A673 (cell line): Measurements from ENCODE around the gene CD8A. TPM values are rescaled to one million over a fixed set of nuclear protein-coding genes. Genes with fewer than 3 reads are reported as not detected.

ENCODE experiments used
- BruUV-seq: library from RNA; stranded (reverse); fragments of 400-500 nt; replicated peaks from 2 replicates; lab custom pipeline; 2021; lab: Mats Ljungman, UMichigan
- CTCF ChIA-PET: fragments of 300-600 bp; sonication (Branson Sonifier 250); formaldehyde crosslinking; loops from one replicate; lab custom pipeline; 2022; ENCODE audit warnings: antibody characterized with exemption; lab: Charles Lee
- POLR2A ChIA-PET: fragments of 300-600 bp; sonication (Branson Sonifier 250); formaldehyde crosslinking; loops from one replicate; lab custom pipeline; 2022; ENCODE audit warnings: antibody characterized with exemption; ENCODE audit not compliant: low non-redundant PET; lab: Charles Lee
- DNase-seq: peaks from one replicate; pipeline ENCODE4 v3.0.0-alpha.2; 2015; ENCODE audit warnings: low spot score
- H3K27ac ChIP-seq: fragments of 200-600 bp; sonication (generic); 2 replicates; pipeline ENCODE4 v1.5.1; 2016; ENCODE audit warnings: mixed run types, low read depth, mild to moderate bottlenecking, mixed read lengths, antibody characterized with exemption, low read length; ENCODE audit not compliant: poor library complexity, severe bottlenecking
- H3K27me3 ChIP-seq: fragments of 200-600 bp; sonication (generic); replicated peaks from 2 replicates; pipeline ENCODE4 v1.6.1; 2017; ENCODE audit warnings: mixed run types, low read depth, mild to moderate bottlenecking, mixed read lengths, antibody characterized with exemption, low read length; ENCODE audit not compliant: insufficient read depth, poor library complexity
- H3K36me3 ChIP-seq: fragments of 200-600 bp; sonication (generic); 2 replicates; pipeline ENCODE4 v1.6.1; 2016; ENCODE audit warnings: mixed run types, mild to moderate bottlenecking, mixed read lengths, antibody characterized with exemption, low read length; ENCODE audit not compliant: insufficient read depth, poor library complexity, severe bottlenecking
- H3K4me1 ChIP-seq: fragments of 200-600 bp; sonication (generic); 2 replicates; pipeline ENCODE4 v1.6.1; 2017; ENCODE audit warnings: mixed run types, mild to moderate bottlenecking, mixed read lengths, antibody characterized with exemption, low read length; ENCODE audit not compliant: insufficient read depth, poor library complexity, severe bottlenecking
- H3K4me3 ChIP-seq: fragments of 200-600 bp; sonication (generic); 2 replicates; pipeline ENCODE4 v1.5.1; 2016; ENCODE audit warnings: low read depth, mixed run types, mild to moderate bottlenecking, mixed read lengths, low read length; ENCODE audit not compliant: poor library complexity, severe bottlenecking
- H3K9me3 ChIP-seq: fragments of 200-600 bp; sonication (generic); 2 replicates; pipeline ENCODE4 v1.6.1; 2016; ENCODE audit warnings: mixed run types, low read depth, mild to moderate bottlenecking, mixed read lengths, antibody characterized with exemption, low read length; ENCODE audit not compliant: poor library complexity, severe bottlenecking
- CTCF ChIP-seq: fragments of 300-800, 200-600 bp; sonication (generic); conservative IDR thresholded peaks from 2 replicates; pipeline ENCODE4 v1.5.1; 2017; ENCODE audit warnings: low read depth, mild to moderate bottlenecking, antibody characterized with exemption, low read length, moderate library complexity, mixed read lengths
- EZH2 ChIP-seq: fragments of 200-600 bp; sonication (generic); IDR thresholded peaks from 2 replicates; pipeline ENCODE4 v1.6.1; 2017; ENCODE audit warnings: borderline replicate concordance, low read depth, mild to moderate bottlenecking, mixed read lengths, antibody characterized with exemption, low read length; ENCODE audit not compliant: poor library complexity, severe bottlenecking
- intact Hi-C: fragments of 100-400 bp; cut with micrococcal nuclease; formaldehyde crosslinking; loops from one replicate; pipeline ENCODE4 v1.10.0; 2022; ENCODE audit not compliant: unreplicated experiment
- total RNA-seq: library from RNA; stranded (reverse); gene quantifications from 2 replicates; pipeline ENCODE4 v1.2.3, GENCODE V29; 2021

The CD8A gene
- total RNA-seq, 1 experiment from 2014 or later, result not detected

DNA sequence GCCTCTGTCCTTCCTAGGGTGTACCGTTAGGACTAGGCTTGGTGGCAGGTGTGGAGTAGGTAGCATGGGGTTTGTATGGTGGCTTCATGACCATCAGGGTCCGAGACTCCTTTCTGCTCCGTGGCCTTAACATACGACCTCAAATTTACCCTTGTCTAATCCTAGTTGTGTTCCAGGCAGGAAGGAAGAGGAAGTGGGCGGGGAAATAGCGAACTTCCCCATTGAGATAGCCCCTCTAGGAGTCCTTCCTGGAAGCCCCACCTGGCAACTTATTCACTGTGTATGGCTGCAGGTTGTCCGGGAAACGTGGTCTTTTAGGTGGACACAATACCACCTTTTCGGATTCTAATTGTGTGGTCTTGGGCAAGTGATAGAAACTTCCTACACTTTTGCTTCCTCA, 9.3 kb downstream of the CD8A start:
- Histone ChIP-seq H3K9me3 (no peaks in the 10 kb centered on the region), H3K27ac (no peak overlapping the region), H3K4me1 (no peaks in the 10 kb centered on the region), H3K4me3 (no peak overlapping the region), H3K36me3 (no peaks in the 10 kb centered on the region), H3K27me3 (no peaks in the 10 kb centered on the region)
- ChIA-PET POLR2A (no interaction called here), CTCF (no interaction called here)
- DNase-seq, result no peak
- intact Hi-C loops, result no loop called here
- TF ChIP-seq EZH2 (no peak), CTCF (no peak)
- BruUV-seq, result no TSS peak

GRCh38 chr2:86779971-86780370, 10.7 kb downstream of the CD8A start:
- Histone ChIP-seq H3K4me3 (no peak overlapping the region), H3K9me3 (no peaks in the 10 kb centered on the region), H3K27ac (no peak overlapping the region), H3K27me3 (no peaks in the 10 kb centered on the region), H3K36me3 (peaks cover 8% of the 10 kb centered on the region), H3K4me1 (no peaks in the 10 kb centered on the region)
- TF ChIP-seq EZH2 (no peak), CTCF (no peak)
- ChIA-PET POLR2A (no interaction called here), CTCF (no interaction called here)
- no TSS peak for BruUV-seq
- intact Hi-C loops, result no loop called here
- DNase-seq, result no peak

- H3K27ac ChIP-seq, result no peak overlapping the region
- no peak for TF ChIP-seq CTCF
- TF ChIP-seq EZH2, result no peak
- no TSS peak for BruUV-seq
- no peak overlapping the region for H3K4me3 ChIP-seq
- H3K36me3 ChIP-seq, result peaks cover 8% of the 10 kb centered on the region
- ChIA-PET CTCF (no interaction called here), POLR2A (no interaction called here)
- H3K9me3 ChIP-seq, result no peaks in the 10 kb centered on the region
- no peak for DNase-seq
- H3K27me3 ChIP-seq, result no peaks in the 10 kb centered on the region
- H3K4me1 ChIP-seq, result no peaks in the 10 kb centered on the region
- intact Hi-C loops, result no loop called here
Measured at GRCh38 chr2:86778957-86779356, 11.8 kb downstream of the CD8A start.
